IPS DF 4.7 (cell line): Measurements from ENCODE around the gene SEMA3E.
"Not testable (repeated sequence)": the region's sequence is repeated elsewhere in the genome, so short reads cannot be mapped to it uniquely, and the experiment has no call there.

Experiments used
- DNase-seq: peaks from one replicate; pipeline ENCODE4 v3.0.0-alpha.2; 2013; ENCODE audit warnings: low spot score; ENCODE audit errors: extremely low read depth

SEMA3E gene

DNA sequence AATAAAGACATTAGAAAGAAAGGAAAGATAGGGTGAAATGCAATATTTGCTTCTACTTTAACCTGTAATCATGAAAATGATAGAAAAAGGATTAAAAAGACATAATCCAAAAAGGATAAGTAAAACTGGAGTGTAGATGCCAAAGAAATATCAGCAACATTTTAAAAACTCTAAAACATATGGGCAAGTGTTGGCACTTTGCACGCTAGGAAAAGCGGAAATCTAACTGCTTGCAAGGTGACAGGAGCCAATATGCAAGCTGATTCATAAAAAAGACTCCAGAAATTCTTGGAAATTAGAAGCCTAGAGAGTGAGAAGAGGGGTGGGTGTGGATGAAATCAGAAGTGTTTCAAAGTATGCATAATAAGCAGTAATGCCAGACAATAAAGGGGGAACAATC is 161.1 kb downstream of the SEMA3E start:
- DNase-seq: no peak

GRCh38 chr7:83486957-83487356 is 162.0 kb downstream of the SEMA3E start:
- DNase-seq: no peak

DNA sequence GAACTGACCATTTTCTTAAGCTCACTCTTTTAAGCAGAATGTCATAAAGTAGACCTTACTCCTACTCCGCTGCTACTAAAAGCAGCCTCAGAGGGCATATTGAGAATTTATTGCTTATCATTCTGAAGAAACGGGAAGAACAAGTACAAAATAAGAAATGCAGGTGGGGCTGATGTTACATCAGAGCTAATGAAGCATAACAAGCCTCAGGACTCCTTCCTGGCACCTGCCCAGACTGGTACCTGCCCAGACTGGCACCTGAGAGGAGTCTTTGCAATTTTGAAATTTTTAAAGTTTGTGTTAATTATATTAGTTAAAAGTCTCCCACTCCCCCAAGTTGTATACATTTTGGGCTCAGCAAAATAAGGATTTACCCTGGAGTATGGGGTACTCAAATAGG is 162.4 kb downstream of the SEMA3E start:
- no peak for DNase-seq

DNA sequence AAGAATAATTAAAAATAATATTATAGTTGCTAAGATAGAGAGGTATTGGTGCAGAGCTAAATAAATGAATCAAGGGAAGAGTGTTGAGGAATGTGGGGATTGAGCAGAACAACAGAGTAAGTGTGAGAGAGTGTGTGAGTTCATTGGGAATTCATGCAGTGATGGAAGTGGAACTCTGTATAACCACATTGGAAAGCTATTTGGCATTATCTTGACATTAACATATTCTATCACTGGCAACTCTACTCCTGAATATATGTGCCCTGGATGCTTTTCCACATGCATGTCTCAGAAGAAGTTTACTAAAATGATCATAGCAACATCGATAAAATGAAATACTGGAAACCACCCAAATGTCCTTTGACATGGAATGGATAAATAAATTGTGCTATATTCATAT is 164.1 kb downstream of the SEMA3E start:
- DNase-seq: no peak

GRCh38 chr7:83484266-83484665 is 164.7 kb downstream of the SEMA3E start:
- DNase-seq: no peak

GRCh38 chr7:83478616-83479015 is 170.3 kb downstream of the SEMA3E start:
- no peak for DNase-seq

DNA sequence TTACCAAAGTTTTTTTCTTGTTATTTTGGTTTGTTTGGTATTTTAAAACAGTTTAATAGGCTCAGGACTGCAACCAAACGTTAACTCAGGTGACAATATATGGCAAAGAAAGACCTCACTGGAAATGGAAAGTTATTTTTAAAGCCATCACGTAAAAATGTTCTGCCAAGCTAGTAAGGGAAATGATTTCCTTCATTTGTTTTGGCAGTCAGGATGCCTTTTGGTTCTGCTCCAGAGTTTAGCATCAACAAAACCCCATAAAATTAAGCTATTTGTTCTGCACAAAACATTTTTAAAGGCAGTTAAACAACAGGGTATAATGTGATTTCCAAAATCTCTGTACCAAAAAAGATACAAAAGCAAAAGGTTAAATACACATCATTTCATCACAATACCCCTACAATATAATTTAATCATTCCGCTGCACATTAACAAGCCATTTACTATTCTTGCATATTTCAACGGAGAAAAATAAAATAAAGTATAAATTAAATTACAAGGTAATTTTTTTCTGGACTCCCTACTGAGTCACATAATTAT is 172.4 kb downstream of the SEMA3E start:
- no peak for DNase-seq

- no peak for DNase-seq
These were observed 173.5 kb downstream of the SEMA3E start for GRCh38 chr7:83475420-83475819.

DNA sequence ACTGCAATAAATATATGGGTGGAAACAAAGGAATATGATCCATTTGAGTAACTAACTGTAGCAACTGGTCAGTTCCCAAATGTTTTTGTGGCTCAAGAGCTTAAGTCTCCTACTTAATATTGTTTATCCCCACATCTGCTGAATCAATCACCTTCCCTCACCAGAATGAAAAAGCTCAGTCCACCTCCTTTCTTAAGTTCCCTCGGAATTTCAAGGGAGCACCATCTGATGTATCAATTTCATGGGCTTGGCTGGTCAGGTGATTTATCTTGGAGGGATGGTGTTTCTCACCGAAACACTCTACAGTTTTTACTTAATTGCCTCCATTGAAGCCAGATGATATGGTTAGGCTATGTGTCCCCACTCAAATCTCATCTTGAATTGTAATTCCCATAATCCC is 176.6 kb downstream of the SEMA3E start:
- DNase-seq: no peak

DNA sequence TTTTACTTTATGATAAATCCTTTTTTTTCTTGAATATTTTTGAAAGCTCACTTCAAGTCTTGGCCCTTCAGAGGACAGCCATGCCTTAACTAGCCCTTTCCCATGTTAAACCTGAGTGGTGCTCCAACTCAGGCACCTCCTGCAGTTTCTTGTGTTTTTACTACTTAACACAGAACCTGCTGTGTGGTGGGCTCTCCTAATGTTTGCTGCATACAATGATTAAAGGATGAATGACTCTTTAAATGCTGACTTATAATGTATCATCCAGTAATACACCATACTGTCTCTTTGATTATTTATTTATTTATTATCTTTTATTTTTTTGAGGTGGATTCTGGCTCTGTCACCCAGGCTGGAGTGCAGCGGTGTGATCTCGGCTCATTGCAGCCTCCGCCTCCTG is 179.4 kb downstream of the SEMA3E start:
- no peak for DNase-seq

DNA sequence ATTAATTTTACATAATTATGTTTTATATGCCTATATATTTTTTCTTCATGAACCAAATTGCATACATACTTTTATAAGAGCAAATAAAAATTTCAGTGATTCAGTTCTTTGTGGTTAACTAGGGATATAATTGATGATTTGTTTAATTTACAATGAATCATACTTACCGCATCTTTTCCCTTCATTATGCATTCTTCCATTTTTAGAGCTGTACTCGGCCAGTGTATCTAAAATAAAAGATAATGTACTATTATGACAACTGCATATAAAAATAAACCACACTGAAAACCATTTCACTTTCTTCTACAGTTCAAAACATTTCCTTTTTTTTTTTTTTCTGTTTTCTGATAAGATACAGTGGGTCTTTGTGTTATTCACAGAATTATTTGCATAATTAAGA is 179.9 kb downstream of the SEMA3E start:
- DNase-seq: no peak

- DNase-seq: no peak
These were observed 180.6 kb downstream of the SEMA3E start for GRCh38 chr7:83468251-83468739.

- no peak for DNase-seq
These were observed 181.4 kb downstream of the SEMA3E start for GRCh38 chr7:83467493-83467892.

- no peak for DNase-seq
These were observed 182.0 kb downstream of the SEMA3E start for GRCh38 chr7:83466956-83467355.

- DNase-seq: no peak
These were observed 182.6 kb downstream of the SEMA3E start for GRCh38 chr7:83466187-83466923.

GRCh38 chr7:83465643-83466042 is 183.3 kb downstream of the SEMA3E start:
- DNase-seq: no peak

GRCh38 chr7:83461820-83462219 is 187.1 kb downstream of the SEMA3E start:
- DNase-seq: not testable (repeated sequence)

GRCh38 chr7:83459930-83460653 is 188.8 kb downstream of the SEMA3E start:
- DNase-seq: not testable (repeated sequence)

DNA sequence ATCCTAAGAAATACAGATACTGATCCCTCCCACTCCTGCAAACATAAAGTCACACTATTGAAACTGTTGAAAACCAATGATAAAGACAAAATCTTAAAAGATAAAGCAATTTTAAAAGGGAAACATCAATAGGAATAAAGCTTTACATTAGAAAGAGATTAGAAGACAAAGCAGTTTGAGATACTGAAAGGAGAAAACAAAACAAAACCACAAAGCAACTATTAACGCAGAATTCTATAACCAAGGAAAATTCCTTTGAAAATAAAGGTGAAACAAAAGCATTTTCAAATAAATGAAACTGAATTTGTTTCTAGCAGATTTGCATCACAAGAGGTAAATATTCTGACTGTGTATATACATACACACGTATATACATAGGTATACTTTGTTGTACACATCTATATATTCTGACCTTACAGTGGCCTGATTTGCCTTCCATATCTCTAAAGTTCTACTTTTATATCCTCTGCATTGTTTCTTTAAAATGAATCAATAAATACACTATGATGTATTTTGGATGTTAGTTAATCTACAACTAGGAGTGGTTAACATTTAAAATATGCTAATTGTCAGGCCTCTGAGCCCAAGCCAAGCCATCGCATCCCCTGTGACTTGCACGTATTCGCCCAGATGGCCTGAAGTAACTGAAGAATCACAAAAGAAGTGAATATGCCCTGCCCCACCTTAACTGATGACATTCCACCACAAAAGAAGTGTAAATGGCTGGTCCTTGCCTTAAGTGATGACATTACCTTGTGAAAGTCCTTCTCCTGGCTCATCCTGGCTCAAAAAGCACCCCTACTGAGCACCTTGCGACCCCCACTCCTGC is 189.6 kb downstream of the SEMA3E start:
- DNase-seq: not testable (repeated sequence)

DNA sequence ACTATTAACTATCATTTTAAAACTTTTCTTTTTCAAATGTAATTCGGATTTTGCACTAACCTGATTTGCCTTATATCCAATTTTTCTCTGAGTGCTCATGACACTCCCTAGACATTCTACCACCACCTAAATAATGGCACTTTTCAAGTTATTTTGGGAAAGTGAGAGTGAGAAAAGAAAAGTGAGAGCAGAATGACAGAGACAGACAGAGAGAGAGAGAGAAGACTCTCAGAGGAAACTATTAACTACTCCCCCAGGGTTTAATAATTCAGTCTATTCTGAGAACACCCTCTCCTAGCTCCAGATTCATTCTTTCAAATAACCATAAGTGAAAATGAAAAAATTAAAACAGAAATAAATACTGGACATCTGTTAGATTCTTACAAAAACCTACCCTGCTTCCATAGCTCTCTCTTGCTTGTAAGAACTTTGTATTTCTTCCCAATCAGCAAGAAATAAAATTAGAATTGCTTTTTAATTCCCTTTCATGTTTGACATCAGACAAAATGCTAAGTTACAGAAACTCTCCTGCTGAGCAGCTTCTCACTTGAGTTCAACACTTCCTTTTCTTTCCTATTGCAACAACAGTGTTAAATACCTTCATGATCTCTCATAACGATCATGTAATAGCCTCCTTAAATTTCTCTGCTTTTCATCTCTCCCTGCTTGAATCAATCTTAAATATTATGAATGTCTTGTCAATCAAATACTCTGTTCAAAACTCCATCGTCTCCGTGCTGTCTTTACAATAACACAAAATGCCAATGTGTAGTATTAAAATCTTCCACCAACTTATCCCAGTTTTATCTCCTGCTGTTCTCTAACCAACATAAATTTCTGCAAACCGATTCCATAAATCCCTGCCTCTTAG is 191.7 kb downstream of the SEMA3E start:
- no peak for DNase-seq

DNA sequence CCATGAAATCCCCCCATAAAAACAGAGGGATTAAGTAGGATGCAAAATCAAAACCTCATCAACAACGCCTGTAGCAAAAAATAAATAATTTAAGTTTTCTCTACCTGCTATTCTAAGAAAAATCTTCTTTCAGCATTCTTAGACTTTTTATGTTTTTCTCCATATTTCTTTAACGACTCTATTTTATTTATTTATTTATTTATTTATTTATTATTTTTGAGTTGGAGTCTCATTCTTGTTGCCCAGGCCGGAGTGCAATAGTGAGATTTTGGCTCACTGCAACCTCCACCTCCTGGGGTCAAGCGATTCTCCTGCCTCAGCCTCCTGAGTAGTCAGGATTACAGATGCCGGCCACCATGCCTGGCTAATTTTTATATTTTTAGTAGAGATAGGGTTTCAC is 192.5 kb downstream of the SEMA3E start:
- no peak for DNase-seq
